IPS-18a (cell line): ENCODE measurements around the gene VGLL2.
A peak's percentile ranks its signal among the peaks of the same experiment; 100 is the strongest.
"Not testable (repeated sequence)": the region's sequence is repeated elsewhere in the genome, so short reads cannot be mapped to it uniquely, and the experiment has no call there.

Experiments used
- H3K27ac ChIP-seq: one replicate; pipeline ENCODE4 v1.5.1; 2013; ENCODE audit warnings: low read length
- H3K27me3 ChIP-seq: one replicate; pipeline ENCODE4 v1.6.1; 2013; ENCODE audit warnings: mild to moderate bottlenecking, low read length; ENCODE audit not compliant: control insufficient read depth, insufficient read depth
- H3K36me3 ChIP-seq: one replicate; pipeline ENCODE4 v1.6.1; 2013; ENCODE audit warnings: low read depth, low read length; ENCODE audit not compliant: control insufficient read depth
- H3K4me1 ChIP-seq: one replicate; pipeline ENCODE4 v1.6.1; 2013; ENCODE audit warnings: low read depth, low read length; ENCODE audit not compliant: control insufficient read depth
- H3K4me3 ChIP-seq: one replicate; pipeline ENCODE4 v1.5.1; 2013; ENCODE audit warnings: low read length
- H3K9ac ChIP-seq: one replicate; pipeline ENCODE4 v1.6.1; 2013; ENCODE audit warnings: mild to moderate bottlenecking, low read length, moderate library complexity
- H3K9me3 ChIP-seq: one replicate; pipeline ENCODE4 v1.6.1; 2013; ENCODE audit warnings: low read depth, low read length; ENCODE audit not compliant: control insufficient read depth

VGLL2 gene

GRCh38 chr6:117265410-117266256, at the start of gene VGLL2:
VGLL2 (plus strand) TSS chr6:117265558; CDS start chr6:117265764, 206 bp downstream.
- H3K9me3 ChIP-seq = no peaks in the 10 kb centered on the region
- no peak within 1 kb of the TSS for H3K27ac ChIP-seq
- H3K27me3 ChIP-seq = peaks cover 97% of the 10 kb centered on the region
- H3K4me1 ChIP-seq = peaks cover 13% of the 10 kb centered on the region
- H3K36me3 ChIP-seq = no peaks in the 10 kb centered on the region
- H3K4me3 ChIP-seq = peak within 1 kb of the TSS; percentile 72
- H3K9ac ChIP-seq = no peak within 1 kb of the TSS

- no peaks in the 10 kb centered on the region for H3K36me3 ChIP-seq
- no peaks in the 10 kb centered on the region for H3K9me3 ChIP-seq
- H3K4me1 ChIP-seq = no peaks in the 10 kb centered on the region
- no peaks in the 10 kb centered on the region for H3K27me3 ChIP-seq
- H3K4me3 ChIP-seq = no peak overlapping the region
- H3K27ac ChIP-seq = no peak overlapping the region
- no peak overlapping the region for H3K9ac ChIP-seq
Observed at GRCh38 chr6:117222861-117223260, 42.5 kb upstream of the VGLL2 start.

- Histone ChIP-seq H3K27me3 (no peaks in the 10 kb centered on the region), H3K27ac (no peak overlapping the region), H3K4me3 (no peak overlapping the region), H3K4me1 (no peaks in the 10 kb centered on the region), H3K9ac (no peak overlapping the region), H3K9me3 (no peaks in the 10 kb centered on the region), H3K36me3 (no peaks in the 10 kb centered on the region)
Observed at GRCh38 chr6:117226778-117227177, 38.6 kb upstream of the VGLL2 start.

GRCh38 chr6:117227245-117227962, 38.0 kb upstream of the VGLL2 start:
- Histone ChIP-seq H3K4me3 (no peak overlapping the region), H3K9me3 (no peaks in the 10 kb centered on the region), H3K4me1 (no peaks in the 10 kb centered on the region), H3K9ac (no peak overlapping the region), H3K36me3 (no peaks in the 10 kb centered on the region), H3K27ac (no peak overlapping the region), H3K27me3 (no peaks in the 10 kb centered on the region)

- H3K36me3 ChIP-seq = no peaks in the 10 kb centered on the region
- H3K9ac ChIP-seq = no peak overlapping the region
- no peaks in the 10 kb centered on the region for H3K4me1 ChIP-seq
- H3K9me3 ChIP-seq = no peaks in the 10 kb centered on the region
- no peaks in the 10 kb centered on the region for H3K27me3 ChIP-seq
- no peak overlapping the region for H3K4me3 ChIP-seq
- no peak overlapping the region for H3K27ac ChIP-seq
Observed at GRCh38 chr6:117228202-117228601, 37.2 kb upstream of the VGLL2 start.

GRCh38 chr6:117229870-117230269, 35.5 kb upstream of the VGLL2 start:
- Histone ChIP-seq H3K4me1 (no peaks in the 10 kb centered on the region), H3K4me3 (no peak overlapping the region), H3K27me3 (no peaks in the 10 kb centered on the region), H3K36me3 (no peaks in the 10 kb centered on the region), H3K9me3 (no peaks in the 10 kb centered on the region), H3K27ac (no peak overlapping the region), H3K9ac (no peak overlapping the region)

- Histone ChIP-seq H3K4me3 (no peak overlapping the region), H3K9ac (no peak overlapping the region), H3K27me3 (no peaks in the 10 kb centered on the region), H3K27ac (no peak overlapping the region), H3K36me3 (no peaks in the 10 kb centered on the region), H3K4me1 (no peaks in the 10 kb centered on the region), H3K9me3 (no peaks in the 10 kb centered on the region)
Observed at GRCh38 chr6:117231466-117231865, 33.9 kb upstream of the VGLL2 start.

GRCh38 chr6:117232196-117232595, 33.2 kb upstream of the VGLL2 start:
- Histone ChIP-seq H3K27me3 (no peaks in the 10 kb centered on the region), H3K9ac (no peak overlapping the region), H3K36me3 (no peaks in the 10 kb centered on the region), H3K4me1 (no peaks in the 10 kb centered on the region), H3K27ac (no peak overlapping the region), H3K4me3 (no peak overlapping the region), H3K9me3 (no peaks in the 10 kb centered on the region)

GRCh38 chr6:117233145-117233544, 32.2 kb upstream of the VGLL2 start:
- H3K27me3 ChIP-seq = no peaks in the 10 kb centered on the region
- H3K9me3 ChIP-seq = no peaks in the 10 kb centered on the region
- no peak overlapping the region for H3K4me3 ChIP-seq
- H3K27ac ChIP-seq = no peak overlapping the region
- H3K36me3 ChIP-seq = no peaks in the 10 kb centered on the region
- no peaks in the 10 kb centered on the region for H3K4me1 ChIP-seq
- no peak overlapping the region for H3K9ac ChIP-seq

GRCh38 chr6:117237561-117237960, 27.8 kb upstream of the VGLL2 start:
- H3K27me3 ChIP-seq = no peaks in the 10 kb centered on the region
- H3K9me3 ChIP-seq = no peaks in the 10 kb centered on the region
- H3K27ac ChIP-seq = no peak overlapping the region
- no peaks in the 10 kb centered on the region for H3K4me1 ChIP-seq
- H3K36me3 ChIP-seq = no peaks in the 10 kb centered on the region
- H3K4me3 ChIP-seq = no peak overlapping the region
- H3K9ac ChIP-seq = no peak overlapping the region

- H3K9ac ChIP-seq = peak overlapping the region; percentile 45
- H3K4me3 ChIP-seq = peak overlapping the region; percentile 54
- not testable (repeated sequence) for H3K27ac ChIP-seq
Observed at GRCh38 chr6:117244571-117244970, 20.8 kb upstream of the VGLL2 start.

GRCh38 chr6:117244979-117245378, 20.4 kb upstream of the VGLL2 start:
- H3K27me3 ChIP-seq, H3K9me3 ChIP-seq, H3K36me3 ChIP-seq, H3K4me1 ChIP-seq, H3K27ac ChIP-seq: not testable (repeated sequence)
- Histone ChIP-seq H3K4me3 (peak overlapping the region; percentile 54), H3K9ac (peak overlapping the region; percentile 45)

More at GRCh38 chr6:117244571-117244970, 20.8 kb upstream of the VGLL2 start:
- not testable (repeated sequence) for H3K36me3 ChIP-seq, H3K4me1 ChIP-seq, H3K27me3 ChIP-seq, H3K9me3 ChIP-seq
